ENCODE data around the gene SEPTIN5. TPM values are rescaled to one million over a fixed set of nuclear protein-coding genes. Genes with fewer than 3 reads are reported as not detected.
"Not testable (repeated sequence)": the region's sequence is repeated elsewhere in the genome, so short reads cannot be mapped to it uniquely, and the experiment has no call there.

Gene SEPTIN5
- total RNA-seq, 1 donor from 2014 or later: 11.5 TPM

GRCh38 chr22:19723983-19724827, 9.9 kb downstream of the SEPTIN5 start:
- Histone ChIP-seq H3K4me3 (no peak overlapping the region), H3K36me3 (no peaks in the 10 kb centered on the region), H3K27me3 (peaks cover 10% of the 10 kb centered on the region), H3K4me1 (peaks cover 12% of the 10 kb centered on the region), H3K9me3 (no peaks in the 10 kb centered on the region), H3K27ac (no peak overlapping the region)
- TF ChIP-seq, protein P1, sequence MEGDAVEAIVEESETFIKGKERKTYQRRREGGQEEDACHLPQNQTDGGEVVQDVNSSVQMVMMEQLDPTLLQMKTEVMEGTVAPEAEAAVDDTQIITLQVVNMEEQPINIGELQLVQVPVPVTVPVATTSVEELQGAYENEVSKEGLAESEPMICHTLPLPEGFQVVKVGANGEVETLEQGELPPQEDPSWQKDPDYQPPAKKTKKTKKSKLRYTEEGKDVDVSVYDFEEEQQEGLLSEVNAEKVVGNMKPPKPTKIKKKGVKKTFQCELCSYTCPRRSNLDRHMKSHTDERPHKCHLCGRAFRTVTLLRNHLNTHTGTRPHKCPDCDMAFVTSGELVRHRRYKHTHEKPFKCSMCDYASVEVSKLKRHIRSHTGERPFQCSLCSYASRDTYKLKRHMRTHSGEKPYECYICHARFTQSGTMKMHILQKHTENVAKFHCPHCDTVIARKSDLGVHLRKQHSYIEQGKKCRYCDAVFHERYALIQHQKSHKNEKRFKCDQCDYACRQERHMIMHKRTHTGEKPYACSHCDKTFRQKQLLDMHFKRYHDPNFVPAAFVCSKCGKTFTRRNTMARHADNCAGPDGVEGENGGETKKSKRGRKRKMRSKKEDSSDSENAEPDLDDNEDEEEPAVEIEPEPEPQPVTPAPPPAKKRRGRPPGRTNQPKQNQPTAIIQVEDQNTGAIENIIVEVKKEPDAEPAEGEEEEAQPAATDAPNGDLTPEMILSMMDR (IDR thresholded peaks at IDR 0.05): no peak
- ATAC-seq (peak; percentile 21), DNase-seq (no peak)
- intact Hi-C loops (cut with DNase I): no loop called here

GRCh38 chr22:19724927-19725661, 10.8 kb downstream of the SEPTIN5 start:
- Histone ChIP-seq H3K4me1 (peaks cover 12% of the 10 kb centered on the region), H3K27me3 (peaks cover 10% of the 10 kb centered on the region), H3K4me3 (no peak overlapping the region), H3K27ac (no peak overlapping the region), H3K36me3 (no peaks in the 10 kb centered on the region), H3K9me3 (no peaks in the 10 kb centered on the region)
- no peak for DNase-seq
- ATAC-seq: no peak
- intact Hi-C loops (cut with DNase I): no loop called here
- TF ChIP-seq, protein P1 (IDR thresholded peaks at IDR 0.05): no peak

GRCh38 chr22:19726064-19726788, 11.9 kb downstream of the SEPTIN5 start:
- H3K4me3 ChIP-seq; H3K36me3 ChIP-seq; DNase-seq; intact Hi-C loops (cut with DNase I); ATAC-seq; H3K27me3 ChIP-seq; H3K9me3 ChIP-seq; H3K27ac ChIP-seq: not testable (repeated sequence)
- H3K4me1 ChIP-seq: peaks cover 16% of the 10 kb centered on the region

GRCh38 chr22:19727310-19728150, 13.2 kb downstream of the SEPTIN5 start:
- no peak for ATAC-seq
- TF ChIP-seq, protein P1 (IDR thresholded peaks at IDR 0.05): no peak
- Histone ChIP-seq H3K27ac (no peak overlapping the region), H3K4me1 (peaks cover 16% of the 10 kb centered on the region), H3K36me3 (no peaks in the 10 kb centered on the region), H3K27me3 (peaks cover 7% of the 10 kb centered on the region), H3K9me3 (no peaks in the 10 kb centered on the region), H3K4me3 (no peak overlapping the region)
- no peak for DNase-seq
- intact Hi-C loops (cut with DNase I): no loop called here

DNA sequence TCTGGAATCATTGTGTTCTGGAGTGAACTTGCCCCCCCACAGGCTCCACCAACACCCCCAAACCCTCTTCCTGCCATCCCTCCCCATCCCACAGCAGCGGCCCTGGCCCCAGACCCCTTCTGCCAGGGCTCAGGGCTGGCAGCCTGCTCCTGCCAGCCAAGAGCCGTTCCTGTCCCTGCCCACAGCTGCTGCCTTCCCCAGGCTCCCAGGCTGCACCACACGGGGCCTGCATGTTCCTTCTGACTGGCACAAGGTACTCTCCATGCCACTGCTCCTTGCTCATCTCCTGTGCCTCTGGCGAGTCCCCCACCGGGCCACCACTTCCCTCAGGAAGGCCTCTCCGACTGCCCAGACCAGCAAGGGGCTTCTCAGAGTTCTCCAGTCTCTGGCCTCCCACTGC, 14.0 kb downstream of the SEPTIN5 start:
- TF ChIP-seq, protein P1 (IDR thresholded peaks at IDR 0.05): no peak
- intact Hi-C loops (cut with DNase I): no loop called here
- ATAC-seq: no peak
- DNase-seq: no peak
- no peaks in the 10 kb centered on the region for H3K36me3 ChIP-seq
- H3K4me1 ChIP-seq: peaks cover 9% of the 10 kb centered on the region
- no peaks in the 10 kb centered on the region for H3K9me3 ChIP-seq
- H3K27ac ChIP-seq: no peak overlapping the region
- H3K4me3 ChIP-seq: no peak overlapping the region
- no peaks in the 10 kb centered on the region for H3K27me3 ChIP-seq
